ENCODE results near the gene NUBP1.
"Not testable (repeated sequence)": the region's sequence is repeated elsewhere in the genome, so short reads cannot be mapped to it uniquely, and the experiment has no call there.

NUBP1 gene

DNA sequence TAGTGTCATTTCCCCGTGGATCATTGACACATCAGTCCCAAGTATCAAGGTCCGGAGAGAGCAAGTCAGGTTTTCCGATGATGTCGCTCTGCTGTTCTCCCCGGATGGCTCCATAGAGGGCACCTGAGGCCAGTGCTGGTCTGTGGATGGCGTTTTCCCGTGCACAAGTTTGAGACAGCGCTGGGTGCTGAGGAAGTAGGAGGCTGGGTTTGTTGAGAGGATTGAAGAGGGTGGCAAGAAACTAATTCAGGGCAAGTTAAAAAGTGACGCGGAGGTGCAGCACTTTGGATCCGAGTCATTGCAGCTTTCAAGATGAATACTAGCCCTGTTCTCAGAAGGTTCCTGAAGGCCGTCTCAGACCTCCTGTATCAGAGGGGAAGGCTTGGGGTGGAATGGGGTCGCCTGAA lies 7.7 kb downstream of the NUBP1 start:
- DNase-seq (ENCODE audit: low read depth): no peak

DNA sequence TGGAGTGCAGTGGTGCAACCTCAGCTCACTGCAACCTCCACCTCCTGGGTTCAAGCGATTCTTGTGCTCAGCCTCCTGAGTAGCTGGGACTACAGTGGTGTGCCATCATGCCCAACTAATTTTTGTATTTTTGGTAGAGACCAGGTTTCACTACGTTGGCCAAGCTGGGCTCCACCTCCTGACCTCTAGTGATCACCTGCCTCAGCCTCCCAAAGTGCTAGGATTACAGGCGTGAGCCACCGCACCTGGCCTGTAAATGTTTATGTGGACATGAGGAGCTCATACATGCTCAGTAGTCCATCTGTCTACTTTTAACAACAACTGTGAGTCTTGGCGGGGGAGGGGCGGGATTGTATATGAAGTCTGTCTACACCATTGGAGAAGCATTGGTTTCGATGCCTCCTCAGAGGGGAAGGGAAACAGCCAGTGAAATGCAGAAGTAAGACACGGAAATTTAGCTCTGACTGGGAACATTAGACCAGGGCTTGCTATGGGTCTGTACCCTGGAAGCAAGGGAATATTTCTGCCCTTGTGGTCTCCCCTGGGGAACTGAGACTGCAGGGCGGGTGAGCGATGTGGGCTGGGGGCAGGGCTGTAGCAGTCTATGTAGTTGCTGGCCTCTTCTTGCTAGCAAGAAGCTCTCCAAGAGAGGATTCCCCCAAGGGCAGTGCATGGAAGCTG lies 9.3 kb downstream of the NUBP1 start:
- DNase-seq (ENCODE audit: low read depth): no peak

DNA sequence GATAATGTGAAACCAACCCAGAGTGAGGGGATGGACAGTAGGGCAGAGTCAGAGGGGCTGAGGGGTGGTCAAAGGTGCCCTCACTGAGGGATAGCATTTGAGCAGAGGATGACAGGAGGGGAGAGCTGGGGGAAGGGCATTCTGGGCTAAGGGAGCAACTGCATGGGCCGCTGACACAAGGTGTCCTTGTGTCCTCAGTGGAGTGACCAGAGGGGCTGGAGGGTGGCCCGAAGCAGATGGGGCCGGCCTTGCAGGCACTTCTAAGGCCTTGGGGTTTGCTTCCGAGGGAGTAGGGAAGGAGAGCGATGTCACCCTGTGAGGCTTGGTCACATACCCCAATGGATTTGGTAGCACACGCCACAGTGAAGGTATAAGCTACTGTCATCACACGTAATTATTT lies 10.0 kb downstream of the NUBP1 start:
- no peak for DNase-seq (ENCODE audit: low read depth)

DNA sequence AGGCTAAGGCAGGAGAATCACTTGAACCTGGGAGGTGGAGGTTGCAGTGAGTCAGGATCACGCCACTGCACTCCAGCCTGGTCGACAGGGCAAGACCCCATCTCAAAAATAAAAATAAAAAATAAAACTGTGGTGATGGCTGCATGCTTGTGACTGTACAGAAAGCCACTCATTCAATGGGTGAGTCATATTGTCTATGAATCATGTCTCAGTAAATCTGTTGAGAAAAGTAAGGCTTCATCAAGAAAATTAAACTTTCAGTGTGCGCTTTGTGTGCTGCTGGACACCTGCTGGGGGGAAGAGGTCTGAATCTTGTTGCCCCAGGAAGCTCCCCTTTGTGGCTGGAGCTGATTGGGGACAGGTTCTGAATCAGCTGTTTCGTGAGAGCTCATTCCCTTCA lies 11.3 kb downstream of the NUBP1 start:
- DNase-seq (ENCODE audit: low read depth): no peak

DNA sequence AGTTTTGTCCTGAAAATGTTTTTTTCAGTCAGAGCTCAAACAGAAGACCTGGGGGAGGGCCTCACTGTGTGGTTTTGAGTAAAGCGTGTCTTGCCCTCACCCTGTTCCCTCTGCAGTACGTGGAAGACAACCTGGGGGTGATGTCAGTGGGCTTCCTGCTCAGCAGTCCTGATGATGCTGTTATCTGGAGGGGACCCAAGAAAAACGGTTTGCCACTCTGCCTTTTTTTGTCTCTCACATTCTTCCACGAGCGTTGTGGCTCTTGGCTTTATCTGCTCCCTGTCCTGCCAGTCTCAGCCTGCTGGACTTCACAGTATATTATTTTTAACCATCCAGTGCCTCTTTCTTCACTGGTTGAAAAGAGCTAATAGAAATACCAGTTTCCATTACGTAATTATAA lies 12.9 kb downstream of the NUBP1 start:
- no peak for DNase-seq (ENCODE audit: low read depth)

DNA sequence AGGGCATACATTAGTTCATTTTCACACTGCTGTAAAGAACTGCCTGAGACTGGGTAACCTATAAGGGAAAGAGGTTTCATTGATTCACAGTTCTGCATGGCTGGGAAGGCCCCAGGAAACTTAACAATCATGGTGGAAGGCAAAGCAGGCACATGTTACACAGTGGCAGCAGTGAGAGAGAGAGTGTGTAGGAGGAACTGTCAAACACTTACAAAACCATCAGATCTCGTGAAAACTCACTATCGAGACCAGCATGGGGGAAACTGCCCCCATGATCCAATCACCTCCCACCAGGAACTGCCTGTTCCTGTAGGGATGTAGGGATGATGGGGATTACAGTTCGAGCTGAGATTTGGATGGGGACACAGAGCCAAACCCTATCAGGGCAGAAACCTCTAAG lies 17.2 kb downstream of the NUBP1 start:
- no peak for DNase-seq (ENCODE audit: low read depth)

DNA sequence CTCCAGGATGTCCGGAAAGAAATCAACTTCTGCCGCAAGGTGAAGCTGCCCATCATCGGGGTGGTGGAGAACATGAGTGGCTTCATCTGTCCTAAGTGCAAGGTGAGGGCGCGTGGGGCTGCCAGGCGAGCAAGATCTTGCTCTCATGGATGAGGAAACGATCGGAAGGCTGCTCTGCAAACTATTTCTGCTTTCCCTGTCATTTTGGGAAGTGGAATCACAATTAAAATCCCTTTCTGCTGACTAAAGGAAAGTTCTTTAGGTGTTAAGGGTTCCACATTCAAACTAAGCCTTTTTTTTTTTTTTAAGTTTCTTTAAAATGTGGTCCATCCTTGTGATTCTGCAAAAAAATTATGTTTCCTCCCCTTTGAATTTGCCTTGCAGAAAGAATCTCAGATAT lies 17.7 kb downstream of the NUBP1 start:
- DNase-seq (ENCODE audit: low read depth): no peak

DNA sequence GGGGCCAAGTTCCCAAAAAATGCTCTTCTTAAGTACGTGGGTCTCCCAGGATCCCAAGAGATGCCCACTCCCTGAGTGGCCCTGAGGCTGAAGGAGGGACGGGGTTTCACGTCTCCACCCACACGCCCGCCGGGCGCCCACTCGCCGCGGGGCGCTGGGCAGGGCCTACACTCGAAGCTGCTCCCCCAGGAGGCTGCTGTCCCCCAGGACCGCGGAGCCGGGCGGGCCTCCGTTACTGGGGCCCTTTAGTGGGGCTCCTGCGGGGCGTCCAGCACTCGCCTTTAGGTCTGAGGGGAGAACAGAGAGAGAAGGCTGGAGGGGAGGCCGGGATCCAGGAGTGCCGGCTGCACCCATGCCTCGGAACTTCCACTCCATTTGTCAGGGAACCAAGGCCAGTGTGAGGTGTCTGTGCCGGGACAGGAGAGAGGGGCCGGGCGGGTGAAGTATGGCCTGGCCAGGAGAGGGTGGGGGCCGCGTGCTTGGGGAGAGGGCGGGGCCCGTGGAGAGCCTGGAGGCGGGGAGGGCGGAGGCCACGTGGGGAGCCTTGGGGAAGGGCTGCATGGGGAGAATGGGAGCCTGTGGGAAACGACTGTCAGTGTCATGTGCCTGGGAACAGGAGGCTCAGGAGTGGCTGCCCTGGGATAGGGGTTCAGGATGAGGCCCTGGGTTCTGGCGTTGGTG lies 18.8 kb downstream of the NUBP1 start:
- DNase-seq (ENCODE audit: low read depth): no peak

DNA sequence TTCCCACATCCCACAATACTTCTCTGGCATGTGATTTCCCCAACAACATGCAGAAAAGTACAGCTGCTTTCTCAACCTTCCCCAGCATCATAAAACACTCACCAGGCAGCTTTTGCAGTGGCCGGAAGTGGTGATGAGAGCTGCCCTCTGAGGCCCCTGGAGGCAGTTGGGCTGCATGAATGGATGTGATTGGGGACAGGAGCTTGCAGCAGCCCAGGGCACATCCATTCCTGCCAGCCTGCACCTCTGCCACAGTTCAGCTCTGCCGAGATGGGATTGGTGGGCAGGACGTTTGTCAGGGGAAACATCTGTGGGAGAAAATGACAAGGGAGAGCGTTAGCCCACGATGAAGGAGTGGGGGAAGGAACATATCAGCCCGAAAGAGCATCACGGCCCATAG lies 19.8 kb downstream of the NUBP1 start:
- no peak for DNase-seq (ENCODE audit: low read depth)

DNA sequence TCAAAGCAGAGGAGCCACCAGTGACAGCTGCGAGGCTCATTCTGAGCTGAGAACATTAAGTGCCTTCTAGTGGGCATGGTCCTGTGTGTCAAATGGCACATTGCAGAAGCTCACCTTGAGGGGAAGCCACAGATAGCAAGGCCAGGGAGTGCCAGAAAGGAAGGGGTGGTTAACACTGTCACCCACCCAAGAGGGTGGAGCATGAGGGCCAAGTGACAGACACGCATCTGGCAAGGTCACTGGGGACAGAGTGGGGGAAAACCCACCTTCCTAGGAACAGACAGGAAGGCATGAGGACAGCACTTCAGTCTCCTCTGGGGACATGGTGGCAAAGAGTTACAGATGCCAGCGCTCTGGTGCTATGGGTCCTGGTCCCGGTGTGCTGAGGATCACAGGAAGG lies 22.1 kb downstream of the NUBP1 start:
- DNase-seq (ENCODE audit: low read depth): no peak

DNA sequence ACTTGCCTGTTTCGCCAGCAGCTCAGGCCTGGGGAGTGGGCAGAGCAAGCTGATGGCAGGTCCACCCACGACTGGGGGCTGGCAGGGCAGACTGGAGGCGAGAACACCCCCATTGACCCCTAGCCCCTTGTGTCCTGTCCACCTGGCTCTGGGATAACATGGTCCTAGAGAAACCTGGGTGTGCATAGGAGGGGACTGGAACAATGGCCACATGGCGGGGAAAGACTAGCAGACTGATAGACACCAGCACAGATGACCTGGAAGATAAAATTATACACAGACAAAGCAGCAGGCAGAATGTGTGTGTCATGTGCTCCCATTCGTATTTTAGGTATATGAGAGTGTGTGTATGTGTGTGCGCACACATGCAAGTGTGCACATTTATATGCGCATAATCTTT lies 23.5 kb downstream of the NUBP1 start:
- no peak for DNase-seq (ENCODE audit: low read depth)

DNA sequence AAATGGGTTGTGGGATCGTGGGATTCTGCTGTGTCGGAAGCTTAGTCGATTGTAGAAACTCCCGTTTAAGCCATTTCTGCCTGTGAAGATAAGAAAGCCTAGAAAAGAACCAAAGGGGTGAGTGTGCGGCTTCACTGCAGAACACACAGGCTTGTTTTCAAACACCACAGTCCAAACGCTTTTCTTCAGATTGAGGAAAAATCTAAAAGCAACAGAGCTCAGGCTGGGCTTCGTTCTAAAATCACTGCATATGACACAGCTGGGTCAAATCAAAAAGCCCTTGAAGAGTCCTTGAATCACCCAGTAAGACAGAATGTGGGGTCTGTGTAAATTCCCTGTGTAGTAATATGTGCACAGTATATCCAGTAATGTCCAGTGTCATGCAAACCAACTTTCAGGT lies 25.7 kb downstream of the NUBP1 start:
- no peak for DNase-seq (ENCODE audit: low read depth)

DNA sequence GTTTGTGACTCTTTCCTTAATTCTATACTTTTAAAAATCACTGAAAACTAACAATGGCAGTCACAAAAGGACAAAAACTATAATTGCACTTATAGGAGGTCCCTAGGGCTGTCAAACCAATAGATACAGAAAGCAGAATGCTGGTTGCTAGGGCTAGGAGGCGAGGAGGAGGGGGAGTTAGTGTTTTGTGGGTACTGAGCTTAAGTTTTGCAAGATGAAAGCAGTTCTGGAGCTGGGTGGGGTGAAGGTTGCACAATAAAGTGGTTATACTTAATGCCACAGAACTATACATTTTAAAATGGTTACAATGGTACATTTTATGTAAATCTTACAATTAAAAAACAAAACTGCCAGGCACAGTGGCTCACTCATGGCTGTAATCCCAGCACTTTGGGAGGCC lies 27.3 kb downstream of the NUBP1 start:
- peak; percentile 9 for DNase-seq (ENCODE audit: low read depth)

DNA sequence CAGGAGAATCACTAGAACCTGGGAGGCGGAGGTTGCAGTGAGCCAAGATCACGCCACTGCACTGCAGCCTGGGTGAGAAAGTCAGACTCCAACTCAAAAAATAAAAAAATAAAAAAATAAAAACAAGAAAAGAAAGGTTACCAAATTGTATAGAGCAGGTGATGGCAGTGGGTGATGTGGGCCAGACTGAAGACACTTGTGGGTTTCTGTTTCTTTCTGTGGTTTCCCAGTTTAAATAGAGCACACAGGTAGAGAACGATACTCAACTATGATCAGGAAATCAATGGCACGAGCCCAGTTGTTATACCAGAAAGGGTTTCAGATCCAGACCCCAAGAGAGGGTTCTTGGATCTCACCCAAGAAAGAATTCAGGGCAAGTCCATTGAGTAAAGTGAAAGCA lies 32.6 kb downstream of the NUBP1 start:
- DNase-seq (ENCODE audit: low read depth): no peak

DNA sequence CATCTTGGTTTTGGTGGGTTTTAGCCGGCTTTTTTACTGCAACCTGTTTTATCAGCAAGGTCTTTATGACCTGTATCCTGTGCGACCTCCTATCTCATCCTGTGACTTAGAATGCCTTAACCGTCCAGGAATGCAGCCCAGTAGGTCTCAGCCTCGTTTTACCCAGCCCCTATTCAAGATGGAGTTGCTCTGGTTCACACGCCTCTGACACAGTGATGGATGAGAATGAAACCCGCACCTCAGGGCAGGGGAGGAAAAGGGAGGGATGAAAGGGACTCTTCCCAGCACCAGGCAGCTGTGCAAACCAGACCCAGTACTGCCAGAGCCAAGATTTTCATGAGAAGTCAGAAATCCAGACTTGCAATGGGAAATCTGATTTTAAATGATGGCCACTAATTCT lies 33.3 kb downstream of the NUBP1 start:
- not testable (repeated sequence) for DNase-seq (ENCODE audit: low read depth)

DNA sequence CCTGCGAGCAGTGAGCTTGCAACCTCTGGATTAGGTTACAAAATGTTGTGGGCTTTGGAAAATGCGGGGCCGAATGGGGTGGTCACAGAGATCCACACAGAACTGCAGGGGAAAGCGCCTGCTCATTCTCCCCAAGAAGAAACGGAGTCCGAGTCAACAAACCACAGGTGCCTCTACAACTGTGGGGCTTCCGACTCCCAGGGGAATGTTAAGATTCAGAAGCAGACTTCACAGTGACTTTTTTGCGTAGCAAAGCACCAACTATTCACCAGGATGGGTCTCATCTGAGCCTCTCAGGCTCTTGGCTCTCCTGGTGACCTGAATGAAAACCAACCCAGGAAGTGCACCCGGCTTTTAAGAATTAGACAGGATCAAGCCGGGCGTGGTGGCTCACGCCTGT lies 33.7 kb downstream of the NUBP1 start:
- DNase-seq (ENCODE audit: low read depth): no peak

DNA sequence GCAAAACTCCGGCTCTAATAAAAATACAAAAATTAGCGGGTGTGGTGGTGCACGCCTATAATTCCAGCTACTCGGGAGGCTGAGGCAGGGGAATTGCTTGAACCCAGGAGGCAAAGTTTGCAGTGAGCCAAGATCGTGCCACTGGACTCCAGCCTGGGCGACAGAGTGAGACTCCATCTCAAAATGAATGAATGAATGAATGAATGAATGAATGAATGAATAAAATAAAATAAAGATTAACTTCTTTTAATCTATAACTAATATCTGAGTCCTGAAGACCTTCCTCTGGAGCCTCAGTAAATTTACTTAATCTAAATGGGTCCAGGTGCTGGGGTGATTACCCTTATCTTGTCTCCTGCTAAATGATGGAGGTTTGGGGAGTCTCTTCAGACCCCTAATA lies 36.3 kb downstream of the NUBP1 start:
- not testable (repeated sequence) for DNase-seq (ENCODE audit: low read depth)

DNA sequence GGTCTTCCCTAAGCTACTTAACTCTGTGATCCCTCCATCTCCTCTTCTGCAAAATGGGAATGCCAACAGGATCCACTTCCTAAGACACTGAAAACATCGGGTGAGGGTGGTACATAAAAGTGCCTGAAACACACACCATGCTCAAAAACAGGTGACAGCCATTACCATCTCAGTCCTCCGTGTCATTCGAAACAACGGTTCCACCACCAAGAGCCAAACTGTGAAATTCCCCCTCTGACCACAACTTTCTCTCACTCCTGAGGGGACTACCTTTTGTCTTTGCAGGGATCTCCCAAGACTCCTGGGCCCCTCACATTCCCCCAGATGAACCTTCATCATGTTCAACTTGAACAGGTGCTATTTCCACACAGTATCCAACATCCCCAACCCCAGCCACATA lies 37.0 kb downstream of the NUBP1 start:
- DNase-seq (ENCODE audit: low read depth): no peak

DNA sequence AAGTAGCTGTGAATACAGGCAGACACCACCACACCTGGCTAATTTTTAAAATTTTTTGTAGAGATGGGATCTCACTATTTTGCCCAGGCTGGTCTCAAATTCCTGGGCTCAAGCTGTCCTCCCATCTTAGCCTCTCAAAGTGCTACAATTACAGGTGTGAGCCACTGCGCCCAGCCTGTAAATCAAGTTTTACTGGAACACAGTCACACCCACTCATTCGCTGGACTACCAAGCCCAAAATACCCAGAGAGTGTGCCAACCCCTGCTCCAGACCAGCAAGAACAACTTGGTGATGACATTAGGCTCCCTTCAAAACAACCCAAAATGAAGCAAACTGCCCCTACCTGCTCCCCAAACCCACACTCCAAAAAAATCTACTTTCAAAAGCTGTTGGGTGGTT lies 39.0 kb downstream of the NUBP1 start:
- no peak for DNase-seq (ENCODE audit: low read depth)

DNA sequence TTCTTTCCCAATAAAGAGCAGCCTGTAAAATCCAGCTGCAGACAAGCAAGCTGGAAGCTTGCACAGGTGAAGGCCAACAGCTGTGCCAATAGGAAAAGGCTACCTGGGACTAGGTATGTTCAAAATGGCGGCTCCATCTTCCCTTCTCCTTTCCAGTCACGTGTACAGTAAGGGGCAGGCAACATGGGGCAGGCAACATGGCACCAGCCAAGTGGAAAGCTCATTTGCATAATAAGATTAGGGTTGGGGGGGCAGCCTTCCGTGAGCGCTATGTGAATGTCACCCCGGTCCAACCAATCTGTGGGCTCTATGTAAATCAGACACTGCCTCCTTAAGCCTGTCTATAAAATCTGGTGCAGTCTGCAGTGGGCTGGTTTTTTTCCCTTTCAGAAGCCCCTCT lies 43.7 kb downstream of the NUBP1 start:
- no peak for DNase-seq (ENCODE audit: low read depth)

DNA sequence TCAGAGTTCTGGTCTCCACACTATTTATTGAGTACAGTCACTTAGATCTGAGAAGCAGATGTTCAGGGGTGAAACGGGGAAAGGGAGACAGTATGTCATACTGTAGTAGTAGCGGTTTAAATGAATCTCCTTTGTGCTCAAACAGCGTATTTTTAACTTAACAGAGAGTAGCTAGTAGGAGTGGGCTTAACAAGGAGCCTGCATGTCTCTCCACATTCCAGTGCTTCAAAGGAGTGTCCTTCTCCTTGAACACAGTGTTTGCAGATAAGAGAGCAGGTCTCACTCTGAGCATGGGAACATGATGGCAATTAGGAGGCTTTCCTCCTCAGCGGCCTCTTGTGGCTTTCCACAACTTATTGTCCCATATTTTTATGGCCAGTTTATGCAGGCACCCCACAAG lies 45.0 kb downstream of the NUBP1 start:
- not testable (repeated sequence) for DNase-seq (ENCODE audit: low read depth)

DNA sequence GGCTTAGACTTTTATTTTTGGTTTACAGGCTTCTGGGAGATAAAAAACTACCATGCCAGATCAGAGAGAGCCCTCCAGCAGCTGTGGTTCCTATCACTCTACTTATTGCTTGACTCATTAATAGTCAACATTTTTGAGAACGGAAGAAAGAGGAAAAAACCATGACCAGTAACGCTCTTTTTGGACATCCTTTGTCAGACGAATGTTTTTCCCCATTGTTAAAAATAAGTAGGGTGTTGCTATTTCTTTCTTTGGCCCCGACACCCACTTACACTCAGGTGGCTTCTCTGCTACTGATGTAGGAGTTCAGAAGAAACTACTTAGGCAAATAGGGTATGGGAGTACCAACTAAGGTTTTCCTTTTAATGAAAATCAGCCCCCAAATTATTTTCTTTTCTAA lies 47.4 kb downstream of the NUBP1 start:
- no peak for DNase-seq (ENCODE audit: low read depth)

DNA sequence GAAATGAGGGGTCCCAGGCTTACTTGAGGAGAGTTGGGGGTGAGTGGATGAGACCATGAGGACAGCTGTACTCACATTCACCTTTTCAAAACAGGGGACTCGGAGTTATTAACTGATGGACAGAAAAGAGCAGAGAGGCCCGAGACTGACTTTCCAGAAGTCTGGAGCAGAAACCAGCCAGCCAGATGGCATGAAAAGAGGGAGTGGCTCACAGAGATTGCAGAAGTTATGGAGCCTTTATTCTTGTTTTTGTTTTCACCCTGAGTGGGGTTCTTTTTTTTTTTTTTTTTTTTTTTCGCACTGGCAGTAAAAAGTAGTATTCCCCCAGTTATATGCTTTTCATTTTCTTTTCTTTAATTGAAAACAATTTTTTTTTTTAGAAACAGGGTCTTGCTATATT lies 56.1 kb downstream of the NUBP1 start:
- no peak for DNase-seq (ENCODE audit: low read depth)

DNA sequence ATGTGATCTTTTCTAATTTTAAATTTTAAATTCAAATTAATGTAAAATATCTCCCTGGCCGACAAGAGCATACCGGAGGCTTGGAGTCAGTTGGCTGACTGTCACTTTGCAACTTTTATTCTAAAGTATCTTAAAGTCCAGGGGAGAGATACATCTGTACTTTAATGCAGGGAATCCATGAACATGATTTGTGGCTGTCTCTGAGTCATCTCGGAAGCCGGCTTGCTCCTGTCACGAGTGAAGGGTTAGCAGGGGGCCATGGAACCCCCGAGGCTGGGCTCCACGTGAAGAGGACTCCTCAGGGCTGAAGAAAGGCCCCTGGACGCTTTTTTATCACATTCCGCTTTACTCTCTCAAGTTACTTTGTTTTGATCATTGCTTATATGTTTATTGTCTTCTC lies 61.7 kb downstream of the NUBP1 start:
- DNase-seq (ENCODE audit: low read depth): no peak
